PC-3 (cell line): ENCODE results near the gene REEP3. TPM values are rescaled to one million over a fixed set of nuclear protein-coding genes. Genes with fewer than 3 reads are reported as not detected.

ENCODE experiments used
- ATAC-seq: fragments of 200-7000 bp; cut with Tn5 transposase; 2 replicates; pipeline ENCODE4 v1.9.1; 2020; ENCODE audit warnings: mild to moderate bottlenecking, moderate library complexity
- BruUV-seq: library from RNA; stranded (reverse); fragments of 400-500 nt; replicated peaks from 2 replicates; lab custom pipeline; 2021; lab: Mats Ljungman, UMichigan
- CTCF ChIA-PET: fragments of 300-600 bp; sonication (Branson Sonifier 250); formaldehyde crosslinking; loops from one replicate; lab custom pipeline; 2022; ENCODE audit warnings: antibody characterized with exemption; lab: Charles Lee
- POLR2A ChIA-PET: fragments of 300-600 bp; sonication (Branson Sonifier 250); formaldehyde crosslinking; loops from one replicate; lab custom pipeline; 2022; ENCODE audit warnings: antibody characterized with exemption; ENCODE audit not compliant: unreplicated experiment; lab: Charles Lee
- DNase-seq: peaks from one replicate; pipeline ENCODE4 v3.0.0-alpha.2; 2015
- H2AFZ ChIP-seq: fragments of 300-600 bp; sonication (generic); 2 replicates; pipeline ENCODE4 v1.6.0; 2016; ENCODE audit warnings: antibody characterized with exemption, low read length
- H3F3A ChIP-seq: fragments of 300-600 bp; sonication (generic); one replicate; pipeline ENCODE4 v1.6.0; 2017; ENCODE audit warnings: antibody characterized with exemption, low read length, control low read depth, mild to moderate bottlenecking; ENCODE audit not compliant: unreplicated experiment
- H3K27ac ChIP-seq: fragments of 300-600 bp; sonication (generic); 2 replicates; pipeline ENCODE4 v1.5.1; 2016; ENCODE audit warnings: mild to moderate bottlenecking, low read length
- H3K27me3 ChIP-seq: fragments of 300-600 bp; sonication (generic); 2 replicates; pipeline ENCODE4 v1.6.1; 2016; ENCODE audit warnings: low read length, mixed read lengths
- H3K36me3 ChIP-seq: fragments of 300-600 bp; sonication (generic); 2 replicates; pipeline ENCODE4 v1.6.1; 2016; ENCODE audit warnings: low read depth, mixed run types, low read length, mixed read lengths
- H3K4me1 ChIP-seq: fragments of 300-600 bp; sonication (generic); 2 replicates; pipeline ENCODE4 v1.5.1; 2016; ENCODE audit warnings: low read length; ENCODE audit not compliant: insufficient read depth
- H3K4me2 ChIP-seq: fragments of 300-600 bp; sonication (generic); 2 replicates; pipeline ENCODE4 v1.6.0; 2016; ENCODE audit warnings: low read length
- H3K4me3 ChIP-seq: fragments of 300-600 bp; sonication (generic); 2 replicates; pipeline ENCODE4 v1.5.1; 2016; ENCODE audit warnings: mild to moderate bottlenecking, low read length, mixed read lengths
- H3K79me2 ChIP-seq: fragments of 300-600 bp; sonication (generic); 2 replicates; pipeline ENCODE4 v1.6.1; 2017; ENCODE audit warnings: low read length, mixed read lengths
- H3K9ac ChIP-seq: fragments of 300-600 bp; sonication (generic); 2 replicates; pipeline ENCODE4 v1.6.0; 2016; ENCODE audit warnings: mild to moderate bottlenecking, low read length
- H3K9me2 ChIP-seq: fragments of 300-600 bp; sonication (generic); replicated peaks from 2 replicates; pipeline ENCODE4 v1.6.1; 2016; ENCODE audit warnings: mixed run types, low read length, mixed read lengths
- H3K9me3 ChIP-seq: fragments of 300-600 bp; sonication (generic); 2 replicates; pipeline ENCODE4 v1.6.1; 2016; ENCODE audit warnings: low read length, mixed read lengths
- H4K20me1 ChIP-seq: fragments of 300-600 bp; sonication (generic); 2 replicates; pipeline ENCODE4 v1.6.1; 2016; ENCODE audit warnings: low read length, mixed read lengths
- CTCF ChIP-seq: fragments of 300-600 bp; sonication (generic); conservative IDR thresholded peaks from 2 replicates; pipeline ENCODE4 v1.5.1; 2017; ENCODE audit warnings: antibody characterized with exemption, low read depth, mild to moderate bottlenecking, low read length
- EZH2 ChIP-seq: fragments of 300-600 bp; sonication (generic); IDR thresholded peaks from one replicate; pipeline ENCODE4 v1.6.1; 2017; ENCODE audit warnings: antibody characterized with exemption, mild to moderate bottlenecking, low read length; ENCODE audit not compliant: unreplicated experiment
- EZH2phosphoT487 ChIP-seq: fragments of 300-600 bp; sonication (generic); IDR thresholded peaks from 2 replicates; pipeline ENCODE4 v1.6.1; 2018; ENCODE audit warnings: mild to moderate bottlenecking, antibody characterized with exemption, low read length, borderline replicate concordance
- intact Hi-C: fragments of 100-400 bp; cut with micrococcal nuclease; formaldehyde crosslinking; loops from 2 replicates; pipeline ENCODE4 v1.9.0; 2023
- total RNA-seq: library from RNA; depleted of rRNA; stranded (reverse); fragments of >200 nt; gene quantifications from 2 replicates; pipeline ENCODE4 v1.2.3, GENCODE V29; 2014

Gene REEP3
- total RNA-seq, 1 experiment from 2014 or later: 75.2 TPM

- peaks cover 97% of the 10 kb centered on the region for H3K79me2 ChIP-seq
- H3K9me2 ChIP-seq: 0 out of 2 replicates have a peak, but pooled peaks cover 3% of the 10 kb centered on the region
- H3K36me3 ChIP-seq: 0 out of 2 replicates have a peak, but pooled peaks cover 4% of the 10 kb centered on the region
- DNase-seq: no peak
- intact Hi-C loops: no loop called here
- no peak overlapping the region for H3K9ac ChIP-seq
- H3K27ac ChIP-seq: no peak overlapping the region
- CTCF ChIA-PET: no interaction called here
- POLR2A ChIA-PET: interaction anchor here (0.5 kb wide), 1 partner anchor 49 kb away, joined by 4 read pairs; no protein-coding TSS in a partner anchor
- ATAC-seq: no peak
- no peak overlapping the region for H2AFZ ChIP-seq
- H3K4me2 ChIP-seq: no peak overlapping the region
- BruUV-seq: no TSS peak
- no peaks in the 10 kb centered on the region for H3K27me3 ChIP-seq
- H4K20me1 ChIP-seq: peaks cover 10% of the 10 kb centered on the region; the same call in 1 of the 2 replicates
- no peak overlapping the region for H3K4me3 ChIP-seq
- peaks cover 19% of the 10 kb centered on the region for H3K4me1 ChIP-seq
- no peaks in the 10 kb centered on the region for H3F3A ChIP-seq
- no peak for TF ChIP-seq EZH2
- TF ChIP-seq CTCF: no peak
- TF ChIP-seq EZH2phosphoT487: no peak
- no peaks in the 10 kb centered on the region for H3K9me3 ChIP-seq
Observed at GRCh38 chr10:63501954-63502353, 19.2 kb upstream of the REEP3 start.

GRCh38 chr10:63502832-63503231, 18.4 kb upstream of the REEP3 start:
- CTCF ChIA-PET: interaction anchor here (0.6 kb wide), 1 partner anchor 46 kb away, joined by 5 read pairs; no protein-coding TSS in a partner anchor
- BruUV-seq: no TSS peak

GRCh38 chr10:63503395-63503794, 17.8 kb upstream of the REEP3 start:
- Histone ChIP-seq H3K4me3 (no peak overlapping the region), H3K4me1 (peaks cover 12% of the 10 kb centered on the region), H3K79me2 (peaks cover 95% of the 10 kb centered on the region), H3K36me3 (peaks cover 7% of the 10 kb centered on the region), H3K9me3 (0 out of 2 replicates have a peak, but pooled peaks cover 3% of the 10 kb centered on the region), H4K20me1 (peaks cover 10% of the 10 kb centered on the region; the same call in 1 of the 2 replicates), H3K27me3 (no peaks in the 10 kb centered on the region), H2AFZ (no peak overlapping the region), H3F3A (no peaks in the 10 kb centered on the region), H3K9me2 (0 out of 2 replicates have a peak, but pooled peaks cover 3% of the 10 kb centered on the region), H3K4me2 (no peak overlapping the region), H3K9ac (no peak overlapping the region), H3K27ac (no peak overlapping the region)
- no peak for DNase-seq
- intact Hi-C loops: no loop called here
- TF ChIP-seq EZH2phosphoT487 (no peak), CTCF (no peak)
- CTCF ChIA-PET: interaction anchor here (1.1 to 1.2 kb wide), 2 partner anchors 217 to 337 kb away, joined by 3 read pairs; no protein-coding TSS in a partner anchor
- POLR2A ChIA-PET: no interaction called here
- ATAC-seq: no peak
- no TSS peak for BruUV-seq

More at GRCh38 chr10:63502832-63503231, 18.4 kb upstream of the REEP3 start:
- peaks cover 10% of the 10 kb centered on the region; the same call in 1 of the 2 replicates for H4K20me1 ChIP-seq
- H3F3A ChIP-seq: no peaks in the 10 kb centered on the region
- ATAC-seq (no peak), DNase-seq (no peak)
- H3K4me2 ChIP-seq: no peak overlapping the region
- H3K9me3 ChIP-seq: no peaks in the 10 kb centered on the region
- 0 out of 2 replicates have a peak, but pooled peaks cover 4% of the 10 kb centered on the region for H3K36me3 ChIP-seq
- no peak overlapping the region for H3K9ac ChIP-seq
- no peak overlapping the region for H2AFZ ChIP-seq
- intact Hi-C loops: no loop called here
- H3K4me3 ChIP-seq: no peak overlapping the region
- no peak overlapping the region for H3K27ac ChIP-seq
- H3K9me2 ChIP-seq: 0 out of 2 replicates have a peak, but pooled peaks cover 3% of the 10 kb centered on the region
- H3K4me1 ChIP-seq: peaks cover 18% of the 10 kb centered on the region
- H3K27me3 ChIP-seq: no peaks in the 10 kb centered on the region
- POLR2A ChIA-PET: no interaction called here
- peaks cover 95% of the 10 kb centered on the region for H3K79me2 ChIP-seq
- TF ChIP-seq EZH2phosphoT487 (no peak), EZH2 (no peak)
